HG03575 (cell line): Measurements from ENCODE around the gene RNF26.

Source experiments
- ATAC-seq: cut with Tn5 transposase; IDR thresholded peaks from one replicate; pipeline ENCODE4 v1.9.1; 2021; ENCODE audit not compliant: unreplicated experiment, insufficient number of reproducible peaks, low FRiP score; ENCODE audit errors: extremely low read depth

Gene RNF26

GRCh38 chr11:119332111-119332765 lies 2.1 kb upstream of the RNF26 start:
- no peak for ATAC-seq

GRCh38 chr11:119335091-119335654 lies 846 bp downstream of the RNF26 start:
- no peak for ATAC-seq

GRCh38 chr11:119335655-119336543 lies 1.6 kb downstream of the RNF26 start:
- no peak for ATAC-seq

GRCh38 chr11:119336744-119337469 lies 2.6 kb downstream of the RNF26 start:
- no peak for ATAC-seq

GRCh38 chr11:119337581-119338317 lies 3.4 kb downstream of the RNF26 start:
- no peak for ATAC-seq

- no peak for ATAC-seq
Measured at GRCh38 chr11:119338318-119338890, 4.1 kb downstream of the RNF26 start.

- ATAC-seq, result no peak
Measured at GRCh38 chr11:119338965-119339588, 4.8 kb downstream of the RNF26 start.

GRCh38 chr11:119339589-119340334 lies 5.4 kb downstream of the RNF26 start:
- ATAC-seq, result no peak

- no peak for ATAC-seq
Measured at GRCh38 chr11:119340335-119341221, 6.3 kb downstream of the RNF26 start, which contains the start of gene C1QTNF5. Gene C1QTNF5, minus strand, starts transcription at chr11:119340883. Its CDS starts 486 bp downstream, at chr11:119340397.

GRCh38 chr11:119341222-119342022 lies 7.1 kb downstream of the RNF26 start:
- no peak for ATAC-seq

- ATAC-seq, result no peak
Measured at GRCh38 chr11:119342023-119342300, 7.6 kb downstream of the RNF26 start.

GRCh38 chr11:119342362-119343130 lies 8.2 kb downstream of the RNF26 start:
- no peak for ATAC-seq

- no peak for ATAC-seq
Measured at GRCh38 chr11:119343726-119344125, 9.4 kb downstream of the RNF26 start.

GRCh38 chr11:119344291-119345010 lies 10.1 kb downstream of the RNF26 start:
- ATAC-seq, result no peak

GRCh38 chr11:119345685-119346084 lies 11.4 kb downstream of the RNF26 start:
- no peak for ATAC-seq
